GM19438 (cell line): ENCODE data around the gene TESPA1.
A peak's percentile ranks its signal among the peaks of the same experiment; 100 is the strongest.

Experiments
- ATAC-seq: cut with Tn5 transposase; IDR thresholded peaks from one replicate; pipeline ENCODE4 v1.9.1; 2021; ENCODE audit warnings: low read depth; ENCODE audit not compliant: unreplicated experiment

Gene TESPA1, protein sequence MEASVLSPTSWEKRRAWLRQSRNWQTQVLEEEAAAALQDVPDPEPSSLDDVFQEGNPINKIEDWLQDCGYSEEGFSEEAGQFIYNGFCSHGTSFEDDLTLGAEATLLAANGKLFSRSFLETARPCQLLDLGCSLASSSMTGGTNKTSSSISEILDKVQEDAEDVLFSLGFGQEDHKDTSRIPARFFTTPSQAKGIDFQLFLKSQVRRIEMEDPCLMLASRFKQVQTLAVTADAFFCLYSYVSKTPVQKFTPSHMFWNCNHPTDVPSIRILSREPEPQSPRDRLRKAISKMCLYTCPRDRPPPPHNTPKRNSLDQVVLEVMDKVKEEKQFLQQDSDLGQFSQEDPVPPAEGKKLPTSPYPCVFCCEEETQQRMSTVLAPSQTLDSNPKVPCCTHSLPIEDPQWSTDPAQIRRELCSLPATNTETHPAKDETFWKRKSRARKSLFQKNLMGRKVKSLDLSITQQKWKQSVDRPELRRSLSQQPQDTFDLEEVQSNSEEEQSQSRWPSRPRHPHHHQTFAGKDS

GRCh38 chr12:54984658-54985376, at the start of gene TESPA1:
Gene TESPA1 (minus strand): TSS chr12:54984762. CDS start chr12:54974562, 10,200 bp downstream.
- peak; percentile 94 for ATAC-seq

DNA sequence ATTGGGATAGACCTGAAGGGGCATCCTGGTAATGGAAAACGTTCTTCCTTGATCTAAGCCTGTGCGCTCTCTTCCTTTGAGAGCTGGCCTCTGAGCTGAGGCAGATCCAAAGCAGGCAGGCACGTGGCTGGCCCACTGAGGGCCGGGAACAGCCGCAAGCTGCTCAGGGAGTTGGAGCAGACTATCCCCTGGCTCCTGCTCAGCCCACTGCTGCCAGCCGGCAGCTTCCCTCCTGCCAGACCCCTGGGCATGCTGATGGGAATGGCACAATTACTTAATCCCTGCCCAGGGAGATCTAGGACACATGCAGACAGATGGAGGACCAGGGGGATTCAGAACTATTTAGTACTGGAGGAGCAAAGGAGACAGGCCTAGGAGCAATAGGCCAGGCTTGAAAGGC, 49.7 kb upstream of the TESPA1 start:
- ATAC-seq: no peak

DNA sequence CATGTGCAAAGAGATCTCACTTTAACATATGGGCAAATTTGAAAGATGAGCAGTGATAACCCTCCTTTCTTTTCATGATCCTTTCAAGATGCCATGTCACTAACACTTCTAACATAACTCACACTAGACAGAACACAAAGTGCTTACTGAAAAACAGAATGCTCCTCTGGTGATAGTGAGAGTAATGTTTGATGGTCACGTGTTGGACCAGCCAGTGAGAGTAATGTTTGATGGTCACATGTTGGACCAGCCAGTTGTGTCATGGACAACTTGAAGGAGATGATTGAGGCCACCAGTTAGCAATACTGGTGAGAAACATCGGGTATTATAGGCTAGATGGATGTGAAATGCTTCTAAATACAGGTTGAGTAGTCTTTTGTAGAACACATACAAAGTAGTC, 40.9 kb upstream of the TESPA1 start:
- no peak for ATAC-seq

DNA sequence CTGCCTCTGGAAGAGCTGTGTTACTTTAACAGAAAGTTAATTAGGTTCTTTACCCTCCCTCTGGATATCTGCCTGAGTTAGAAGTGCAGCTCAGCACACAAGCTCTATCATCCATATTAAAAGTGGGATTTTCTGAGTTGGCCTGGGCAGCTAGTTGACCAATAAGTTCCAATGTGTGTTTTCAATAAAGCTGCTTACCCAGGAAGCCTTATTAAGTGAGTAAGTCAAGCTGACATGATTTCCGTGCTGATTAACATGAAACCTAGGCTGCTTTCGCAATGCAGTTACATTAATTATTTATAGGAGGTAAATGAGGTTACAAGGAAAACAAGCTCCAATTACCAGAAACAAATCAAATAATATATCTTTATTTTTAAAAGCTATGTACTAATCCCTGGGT, 40.0 kb upstream of the TESPA1 start:
- ATAC-seq: no peak

- no peak for ATAC-seq
Measured at GRCh38 chr12:55019784-55020183, 35.2 kb upstream of the TESPA1 start, which contains the start of gene NEUROD4. Gene NEUROD4 (plus strand): TSS chr12:55019974. CDS start chr12:55026440, 6,466 bp downstream.

DNA sequence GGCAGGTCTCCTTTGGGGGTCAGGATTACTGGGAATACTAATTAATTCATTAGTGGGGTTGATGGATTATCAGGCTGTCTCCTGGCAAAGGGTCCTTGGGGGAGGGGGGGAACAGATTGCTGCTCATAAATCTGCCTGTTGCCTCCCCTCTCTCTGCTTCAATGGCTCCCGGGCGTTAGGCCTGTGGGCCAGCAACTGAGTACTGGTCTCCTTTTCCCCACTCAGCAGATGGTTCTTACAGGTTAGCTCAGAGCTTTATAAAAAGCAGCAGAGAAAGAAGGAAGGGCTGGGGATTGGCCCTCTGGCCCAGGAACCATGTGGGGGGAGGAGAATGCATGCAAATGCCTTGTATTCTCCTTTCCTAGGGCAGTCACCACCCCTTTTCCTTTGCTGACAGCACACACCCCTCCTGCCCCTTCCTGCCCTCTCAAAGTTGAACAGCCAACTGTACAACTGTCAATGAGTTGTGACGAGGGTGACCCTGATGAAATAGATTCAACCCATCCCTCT, 32.9 kb upstream of the TESPA1 start:
- no peak for ATAC-seq

GRCh38 chr12:55008944-55009585, 24.5 kb upstream of the TESPA1 start:
- ATAC-seq: no peak

- no peak for ATAC-seq
Measured at GRCh38 chr12:55002355-55002754, 17.8 kb upstream of the TESPA1 start.

DNA sequence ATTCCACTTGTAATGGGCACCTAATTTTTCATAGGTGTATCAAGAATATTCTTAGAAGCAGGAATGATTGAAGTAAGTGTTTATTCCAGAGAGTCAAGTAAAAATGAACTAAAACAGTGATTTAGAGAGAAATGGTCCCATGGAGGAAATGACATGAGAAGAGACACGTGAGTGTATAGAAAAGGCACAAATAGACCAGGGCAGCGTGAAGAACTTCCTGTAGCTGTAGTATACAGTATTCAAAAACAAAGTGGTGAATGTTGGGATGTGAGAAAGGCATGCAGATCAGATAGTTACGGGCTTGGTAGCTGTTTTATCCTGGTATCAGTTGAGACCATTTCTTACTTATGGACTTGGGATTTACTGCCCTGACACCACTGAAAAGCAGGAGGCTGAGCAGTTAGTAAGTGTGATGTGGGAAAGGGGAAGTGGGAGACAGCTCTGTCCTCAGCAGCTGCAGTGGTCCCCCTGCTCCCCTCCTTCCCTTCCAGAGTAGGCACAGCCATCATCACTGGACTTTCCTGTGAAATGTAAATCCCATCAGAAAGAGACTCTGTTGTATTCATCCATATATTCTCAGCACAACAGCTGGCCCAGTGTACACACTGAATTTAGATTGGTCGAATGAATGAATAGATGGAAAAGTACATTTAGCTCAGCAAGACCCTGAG, 16.8 kb upstream of the TESPA1 start:
- ATAC-seq: no peak

DNA sequence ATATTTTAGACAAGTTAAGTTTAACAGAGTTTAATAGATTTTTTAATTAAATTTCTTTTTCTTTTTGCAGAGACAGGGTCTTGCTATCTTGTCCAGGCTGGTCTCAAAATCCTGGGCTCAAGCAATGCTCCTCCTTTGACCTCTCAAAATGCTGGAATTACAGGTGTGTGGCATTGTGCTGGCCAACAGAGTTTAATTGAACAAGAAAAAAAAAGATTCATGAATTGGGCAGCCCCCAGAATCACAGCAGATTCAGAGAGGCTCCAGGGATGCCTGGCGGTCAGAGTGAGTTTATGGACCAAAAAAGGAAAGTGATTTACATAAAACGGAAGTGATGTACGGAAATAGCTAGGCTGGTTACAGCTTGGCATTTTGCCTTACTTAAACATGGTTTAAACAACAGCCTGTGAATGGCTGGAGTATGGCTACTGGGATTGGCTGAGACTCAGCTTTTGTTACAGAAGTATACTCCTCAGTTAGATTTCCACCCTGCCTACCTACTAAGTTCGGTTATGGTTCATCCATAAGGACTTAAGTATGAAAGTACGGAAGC, 14.5 kb upstream of the TESPA1 start:
- ATAC-seq: no peak

DNA sequence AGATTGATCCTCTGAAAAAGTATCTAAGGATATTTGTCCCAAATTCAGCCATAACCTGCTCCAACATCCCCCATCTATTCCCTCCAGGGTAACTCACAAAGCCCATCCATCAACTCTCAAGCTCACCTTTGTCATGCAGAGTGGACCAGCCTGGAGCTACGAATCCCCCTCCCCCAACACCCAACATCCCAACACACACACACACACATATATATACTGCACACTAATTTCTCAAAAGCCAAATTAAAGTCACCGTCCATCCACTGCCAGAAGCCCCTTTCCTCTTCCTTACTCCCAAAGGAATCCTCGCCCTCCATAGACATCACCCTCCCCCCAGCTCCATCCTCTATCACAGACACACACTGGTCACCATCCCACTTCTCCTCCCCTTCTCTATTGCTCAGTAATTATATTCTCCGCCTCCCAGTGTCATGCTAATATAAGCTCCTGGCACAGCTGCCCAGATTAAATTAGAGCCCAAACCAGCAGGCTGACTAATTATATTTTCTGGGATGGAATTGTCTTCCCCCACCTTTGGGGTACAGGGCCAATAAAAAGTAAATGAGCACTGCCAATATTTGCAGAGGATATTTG, 13.5 kb upstream of the TESPA1 start:
- ATAC-seq: no peak

DNA sequence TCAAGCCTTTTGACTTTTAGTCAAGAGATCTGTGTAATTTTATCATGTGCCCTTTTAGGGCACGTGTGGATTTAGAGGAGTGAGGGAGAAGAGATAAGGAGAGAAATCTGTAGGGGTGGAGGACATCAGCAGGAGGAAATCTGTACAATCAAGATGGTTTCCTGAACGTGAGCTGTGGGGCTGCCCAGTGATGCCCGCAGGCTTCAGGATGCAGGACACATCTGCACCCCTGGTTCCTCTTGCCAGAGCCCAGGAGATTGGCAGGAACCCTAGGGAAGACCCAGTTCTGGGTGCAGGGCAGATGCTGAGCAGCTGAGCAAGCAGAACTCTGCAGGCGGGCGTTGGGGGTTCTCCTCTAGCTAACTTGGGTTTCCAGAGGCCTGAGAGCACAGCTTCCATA, 11.6 kb upstream of the TESPA1 start:
- no peak for ATAC-seq

- ATAC-seq: no peak
Measured at GRCh38 chr12:54993181-54993835, 8.7 kb upstream of the TESPA1 start.

DNA sequence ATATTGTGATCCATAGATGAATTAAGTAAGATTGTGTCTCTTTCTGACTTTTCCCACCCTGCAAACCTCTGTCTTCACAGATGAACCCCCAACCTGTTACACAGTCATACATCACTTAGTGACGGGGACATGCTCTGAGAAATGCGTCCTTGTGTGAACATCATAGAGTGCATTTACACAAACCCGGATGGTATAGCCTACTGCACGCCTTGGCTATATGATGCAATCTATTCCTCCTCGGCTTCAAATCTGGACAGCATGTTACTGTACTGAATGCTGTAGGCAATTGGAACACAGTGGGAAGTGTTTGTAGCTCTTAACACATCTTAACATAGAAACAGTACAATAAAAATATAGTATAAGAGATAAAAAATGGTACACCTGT, 7.4 kb upstream of the TESPA1 start:
- peak; percentile 35 for ATAC-seq

DNA sequence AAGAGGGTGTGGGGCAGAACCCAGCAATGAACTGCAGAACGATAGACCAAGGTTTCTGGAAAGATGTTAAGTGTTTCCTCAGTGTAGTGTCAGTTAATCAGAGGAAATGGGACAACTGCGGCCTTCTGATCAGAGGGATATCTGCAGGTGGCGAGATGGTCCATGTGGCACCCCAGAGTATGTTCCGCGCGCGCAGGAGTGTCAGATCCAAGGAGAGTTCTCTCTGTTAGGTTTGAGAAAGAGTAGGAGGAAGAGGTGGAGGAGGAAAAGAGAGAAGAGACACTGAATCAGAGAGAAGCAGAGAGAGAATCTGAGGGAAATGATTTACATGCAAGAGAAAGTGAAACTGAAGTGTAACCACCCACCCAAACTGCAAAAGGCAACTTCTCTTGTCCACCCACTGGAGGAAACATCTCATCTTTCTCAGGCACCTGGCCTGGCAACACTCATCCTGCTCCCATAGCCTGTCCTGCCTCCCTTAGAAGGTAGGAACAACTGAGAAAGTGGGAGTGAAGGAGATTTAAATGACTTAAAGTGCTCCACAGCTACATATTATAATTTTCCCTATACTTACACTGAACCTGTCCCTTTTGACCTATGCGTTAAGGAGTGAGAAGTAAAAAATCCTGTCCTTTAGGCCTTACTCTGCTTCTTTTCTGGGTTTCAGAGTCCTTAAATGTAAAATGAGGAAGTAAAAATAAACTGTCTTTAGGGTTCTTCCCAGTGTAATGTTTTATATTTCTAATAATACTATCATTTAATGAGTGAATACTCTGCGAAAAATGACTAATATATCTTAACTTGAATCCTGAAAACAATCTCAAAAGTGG, 6.8 kb upstream of the TESPA1 start:
- ATAC-seq: peak; percentile 64

- ATAC-seq: no peak
Measured at GRCh38 chr12:54989829-54990228, 5.3 kb upstream of the TESPA1 start.

GRCh38 chr12:54988402-54989054, 4.0 kb upstream of the TESPA1 start:
- ATAC-seq: no peak
